Lower leg skin (tissue), 4 donors: ENCODE results near the gene NDUFV1. TPM values are rescaled to one million over a fixed set of nuclear protein-coding genes. Genes with fewer than 3 reads are reported as not detected.

Experiments used
- DNase-seq, 2 donors: peaks; one replicate each; pipeline ENCODE4 v3.0.0-alpha.2; 2019; ENCODE audit warnings: low spot score in 2 of 2
- H3K4me3 ChIP-seq: fragments of 200-600 bp; sonication (generic); 2 replicates; pipeline ENCODE4 v1.5.1; 2017; ENCODE audit warnings: mild to moderate bottlenecking, low read depth; ENCODE audit not compliant: poor library complexity, severe bottlenecking
- CTCF ChIP-seq, 3 donors: fragments of 450-650 bp; IDR thresholded peaks; one replicate each; pipeline ENCODE4 v1.5.1; 2016; ENCODE audit warnings: antibody characterized with exemption in 3 of 3, mild to moderate bottlenecking in 3 of 3, moderate library complexity in 2 of 3
- POLR2A ChIP-seq, 2 donors: fragments of 450-650 bp; IDR thresholded peaks; one replicate each; pipeline ENCODE4 v1.6.1; 2016 to 2017; ENCODE audit warnings: antibody characterized with exemption in 2 of 2, mild to moderate bottlenecking in 1 of 2, moderate library complexity in 1 of 2
- WGBS, 2 donors: methylation state at CpG; one replicate each; pipeline ENCODE4 v1.1.5; 2018; 5-methylcytosine and 5-hydroxymethylcytosine counted together
- intact Hi-C: fragments of 100-400 bp; cut with DNase I; formaldehyde crosslinking; loops from one replicate; pipeline ENCODE4 v1.15.0; 2023; ENCODE audit warnings: low total_unique reads
- total RNA-seq, 4 donors: library from RNA; depleted of rRNA; stranded (reverse); fragments of >200 nt; gene quantifications; one replicate each; pipeline ENCODE4 v1.1.0, GENCODE V29; 2016

Gene NDUFV1
- total RNA-seq, 4 donors from 2014 or later: 238 to 283 (median 269) TPM

- TF ChIP-seq CTCF (IDR thresholded peaks at IDR 0.05) (no peak), POLR2A (IDR thresholded peaks at IDR 0.05) (no peak)
- peak in 1 of 2 donors; percentile 68 for DNase-seq
- H3K4me3 ChIP-seq: no peak overlapping the region
- WGBS, 2 donors: 82 to 86% methylated on average over 18 to 22 of the region's 24 CpGs
- intact Hi-C loops: no loop called here
Observed at GRCh38 chr11:67645521-67646461, 39.1 kb downstream of the NDUFV1 start.

- TF ChIP-seq POLR2A (IDR thresholded peaks at IDR 0.05): no peak
- no peak for TF ChIP-seq CTCF (IDR thresholded peaks at IDR 0.05)
- intact Hi-C loops: no loop called here
- DNase-seq: peak in 1 of 2 donors; percentile 82
- 75 to 79% methylated on average over 16 to 17 of the region's 24 CpGs for WGBS, 2 donors
- H3K4me3 ChIP-seq: no peak overlapping the region
Observed at GRCh38 chr11:67646535-67647336, 40.0 kb downstream of the NDUFV1 start.

- TF ChIP-seq CTCF (IDR thresholded peaks at IDR 0.05) (no peak), POLR2A (IDR thresholded peaks at IDR 0.05) (no peak)
- H3K4me3 ChIP-seq: no peak overlapping the region
- WGBS, 2 donors: 66 to 67% methylated on average over 13 to 15 of the region's 15 CpGs
- DNase-seq: peak in 1 of 2 donors; percentile 68
- intact Hi-C loops: no loop called here
Observed at GRCh38 chr11:67647471-67647870, 40.7 kb downstream of the NDUFV1 start.

- intact Hi-C loops: no loop called here
- TF ChIP-seq CTCF (IDR thresholded peaks at IDR 0.05) (no peak), POLR2A (IDR thresholded peaks at IDR 0.05) (no peak)
- 61 to 66% methylated on average over 9 to 10 of the region's 12 CpGs for WGBS, 2 donors
- H3K4me3 ChIP-seq: no peak overlapping the region
- DNase-seq: no peak
Observed at GRCh38 chr11:67648140-67648795, 41.5 kb downstream of the NDUFV1 start.

GRCh38 chr11:67648796-67649613 is 42.3 kb downstream of the NDUFV1 start:
- DNase-seq: no peak
- WGBS, 2 donors: 59 to 61% methylated on average over 11 to 12 of the region's 12 CpGs
- intact Hi-C loops: no loop called here
- no peak for TF ChIP-seq POLR2A (IDR thresholded peaks at IDR 0.05)
- no peak for TF ChIP-seq CTCF (IDR thresholded peaks at IDR 0.05)
- H3K4me3 ChIP-seq: no peak overlapping the region
